Fibroblast of the conjunctiva (primary cell): Measurements from ENCODE around the gene CYP2F1.
A peak's percentile ranks its signal among the peaks of the same experiment; 100 is the strongest.
"Not testable (repeated sequence)": the region's sequence is repeated elsewhere in the genome, so short reads cannot be mapped to it uniquely, and the experiment has no call there.

Source experiments
- DNase-seq: peaks from one replicate; pipeline ENCODE4 v3.0.0-alpha.2; 2010; ENCODE audit warnings: low read depth

Gene CYP2F1, protein sequence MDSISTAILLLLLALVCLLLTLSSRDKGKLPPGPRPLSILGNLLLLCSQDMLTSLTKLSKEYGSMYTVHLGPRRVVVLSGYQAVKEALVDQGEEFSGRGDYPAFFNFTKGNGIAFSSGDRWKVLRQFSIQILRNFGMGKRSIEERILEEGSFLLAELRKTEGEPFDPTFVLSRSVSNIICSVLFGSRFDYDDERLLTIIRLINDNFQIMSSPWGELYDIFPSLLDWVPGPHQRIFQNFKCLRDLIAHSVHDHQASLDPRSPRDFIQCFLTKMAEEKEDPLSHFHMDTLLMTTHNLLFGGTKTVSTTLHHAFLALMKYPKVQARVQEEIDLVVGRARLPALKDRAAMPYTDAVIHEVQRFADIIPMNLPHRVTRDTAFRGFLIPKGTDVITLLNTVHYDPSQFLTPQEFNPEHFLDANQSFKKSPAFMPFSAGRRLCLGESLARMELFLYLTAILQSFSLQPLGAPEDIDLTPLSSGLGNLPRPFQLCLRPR

DNA sequence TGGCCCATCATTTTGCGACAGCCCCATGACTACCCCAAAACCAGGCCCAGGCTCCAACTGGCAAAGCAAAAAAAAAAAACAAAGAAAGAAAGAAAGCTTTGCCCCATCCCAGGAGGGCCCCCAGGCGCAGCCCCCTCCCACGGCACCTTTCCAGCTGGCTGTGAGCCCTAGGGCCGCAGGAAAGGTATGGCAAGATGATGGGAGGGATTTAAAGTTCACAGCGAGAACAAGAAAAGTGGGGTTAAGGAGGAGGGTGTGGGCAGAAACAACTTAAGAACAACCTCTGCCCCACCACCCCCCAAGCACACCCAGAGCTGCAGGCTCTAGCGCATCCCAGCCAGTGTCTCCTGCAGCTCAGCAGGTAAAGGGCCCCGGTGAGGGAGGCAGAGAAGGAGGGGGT, at the start of gene CYP2F1:
Gene CYP2F1 (plus strand): TSS at position 301 of the 400 bp plus-strand sequence. CDS start 1,757 bp downstream, outside the sequence.
- no peak for DNase-seq

GRCh38 chr19:41064974-41065569, 49.2 kb upstream of the CYP2F1 start:
- peak; percentile 16 for DNase-seq

GRCh38 chr19:41076286-41076685, 37.9 kb upstream of the CYP2F1 start:
- DNase-seq: no peak

DNA sequence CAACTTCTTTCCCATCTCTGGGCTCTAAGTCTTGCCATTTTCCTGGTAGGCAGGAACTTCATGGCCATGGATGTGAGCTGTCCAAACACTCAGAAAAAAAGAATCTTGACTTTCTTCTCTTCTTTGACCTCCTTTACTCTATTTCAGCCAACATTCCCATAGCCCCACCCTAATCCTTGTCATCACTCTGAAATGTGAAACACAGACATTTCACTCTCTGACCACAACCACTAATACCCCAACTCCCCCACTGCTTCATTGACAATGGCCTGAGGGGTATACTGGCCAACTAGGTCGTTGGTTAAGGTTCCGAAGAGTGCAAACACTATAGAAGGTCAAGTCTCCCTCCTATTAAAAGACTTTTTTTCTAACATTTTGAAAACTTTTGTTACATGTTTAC, 30.7 kb upstream of the CYP2F1 start:
- DNase-seq: no peak

GRCh38 chr19:41085748-41086415, 28.4 kb upstream of the CYP2F1 start:
- no peak for DNase-seq

GRCh38 chr19:41088151-41088550, 26.1 kb upstream of the CYP2F1 start, which contains the start of gene CYP2A13:
Gene CYP2A13 (plus strand): TSS chr19:41088451. CDS start chr19:41088472, 21 bp downstream.
- DNase-seq: no peak

DNA sequence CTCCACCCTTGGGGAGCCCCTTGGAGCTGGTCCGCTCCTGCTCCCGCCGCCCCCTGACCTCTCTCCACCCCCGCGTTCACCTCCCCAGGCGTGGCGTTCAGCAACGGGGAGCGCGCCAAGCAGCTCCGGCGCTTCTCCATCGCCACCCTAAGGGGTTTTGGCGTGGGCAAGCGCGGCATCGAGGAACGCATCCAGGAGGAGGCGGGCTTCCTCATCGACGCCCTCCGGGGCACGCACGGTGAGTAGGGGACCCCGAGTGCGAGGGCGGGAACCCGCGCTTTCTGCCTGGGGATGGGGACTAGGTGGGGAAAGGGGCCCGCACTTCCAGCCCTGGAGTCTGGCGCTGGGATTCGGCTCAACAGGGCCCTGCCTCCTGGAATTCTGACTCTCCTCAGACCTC, 24.3 kb upstream of the CYP2F1 start:
- no peak for DNase-seq

GRCh38 chr19:41095703-41096102, 18.5 kb upstream of the CYP2F1 start:
- no peak for DNase-seq

DNA sequence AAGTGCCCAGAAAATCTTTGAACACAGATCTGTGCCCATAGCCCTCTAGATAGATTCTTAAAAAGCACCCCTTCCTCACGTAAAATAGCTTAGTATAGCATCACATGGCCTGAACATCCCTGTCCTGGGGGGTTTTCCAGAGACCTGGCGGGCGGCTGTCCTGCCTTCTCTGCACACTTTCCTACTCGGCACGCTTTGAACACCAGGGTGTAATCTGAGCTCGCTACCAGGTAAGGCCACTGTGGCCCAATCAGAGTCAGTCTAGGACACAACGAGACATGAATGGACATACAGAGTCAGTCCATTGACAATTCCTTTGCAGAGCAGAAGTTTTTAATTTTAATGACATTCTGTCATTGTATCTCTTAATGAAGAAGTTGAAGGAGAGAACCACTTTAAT, 17.9 kb upstream of the CYP2F1 start:
- no peak for DNase-seq

- DNase-seq: no peak
These were observed 16.9 kb upstream of the CYP2F1 start for GRCh38 chr19:41097302-41097701.

DNA sequence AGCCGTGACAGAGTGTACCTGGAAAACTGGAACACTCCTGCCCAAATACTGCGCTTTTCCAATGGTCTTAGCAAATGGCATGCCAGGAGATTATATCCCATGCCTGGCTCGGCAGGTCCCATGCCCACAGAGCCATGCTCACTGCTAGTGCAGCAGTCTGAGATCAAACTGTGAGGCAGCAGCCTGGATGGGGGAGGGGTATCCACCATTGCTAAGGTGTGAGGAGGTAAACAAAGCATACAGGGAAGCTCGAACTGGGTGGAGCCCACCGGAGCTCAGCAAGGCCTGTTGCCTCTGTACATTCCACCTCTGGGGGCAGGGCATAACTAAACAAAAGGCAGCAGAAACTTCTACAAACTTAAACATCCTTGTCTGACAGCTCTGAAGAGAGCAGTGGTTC, 15.5 kb upstream of the CYP2F1 start:
- no peak for DNase-seq

DNA sequence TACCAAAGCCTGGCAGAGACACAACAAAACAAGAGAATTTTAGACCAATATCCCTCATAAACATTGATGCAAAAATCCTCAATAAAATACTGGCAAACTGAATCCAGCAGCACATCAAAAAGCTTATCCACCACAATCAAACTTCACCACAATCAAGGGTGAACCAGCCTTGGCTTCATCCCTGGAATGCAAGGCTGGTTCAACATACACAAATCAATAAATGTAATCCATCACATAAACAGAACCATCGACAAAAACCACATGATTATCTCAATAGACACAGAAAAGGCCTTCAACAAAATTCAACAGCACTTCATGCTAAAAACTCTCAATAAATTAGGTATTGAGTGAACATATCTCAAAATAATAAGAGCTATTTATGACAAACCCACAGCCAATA, 12.0 kb upstream of the CYP2F1 start:
- DNase-seq: not testable (repeated sequence)

DNA sequence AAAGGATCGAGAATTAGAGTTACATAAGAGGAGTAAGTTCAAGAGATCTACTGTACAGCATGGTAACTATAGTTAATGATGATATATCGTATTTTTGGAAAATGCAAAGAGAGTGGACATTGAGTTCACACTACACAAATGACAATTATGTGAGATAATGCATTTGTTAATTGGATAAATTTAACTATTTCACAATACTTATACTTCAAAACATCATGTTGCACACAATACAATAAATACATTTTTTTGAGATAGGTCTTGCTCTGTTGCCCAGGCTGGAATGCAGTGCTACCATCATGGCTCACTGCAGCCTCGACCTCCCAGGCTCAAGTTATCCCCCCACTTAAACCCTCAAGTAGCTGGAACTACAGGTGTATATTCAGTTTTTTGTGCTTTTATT, 8.1 kb upstream of the CYP2F1 start:
- DNase-seq: no peak

DNA sequence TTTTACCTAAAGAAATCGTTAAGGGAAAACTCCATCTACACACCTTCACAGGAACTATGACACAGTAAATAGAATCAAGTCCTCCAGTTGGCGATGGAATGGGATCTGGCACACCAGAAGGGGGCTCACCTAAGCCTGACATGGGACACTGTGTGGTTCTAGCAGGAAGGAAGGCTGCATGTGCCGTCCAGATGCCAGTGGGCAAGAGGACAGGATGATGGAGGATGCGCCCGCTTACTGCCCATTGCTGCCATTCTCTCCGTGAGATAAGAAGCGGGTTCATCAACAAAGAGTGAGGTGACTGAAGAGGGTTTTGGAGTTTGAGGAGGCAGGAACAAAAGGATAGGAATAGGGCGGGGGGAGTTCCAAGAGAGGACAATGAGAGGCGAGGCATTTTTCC, 2.9 kb upstream of the CYP2F1 start:
- DNase-seq: no peak

GRCh38 chr19:41111750-41112295, 2.4 kb upstream of the CYP2F1 start:
- no peak for DNase-seq

DNA sequence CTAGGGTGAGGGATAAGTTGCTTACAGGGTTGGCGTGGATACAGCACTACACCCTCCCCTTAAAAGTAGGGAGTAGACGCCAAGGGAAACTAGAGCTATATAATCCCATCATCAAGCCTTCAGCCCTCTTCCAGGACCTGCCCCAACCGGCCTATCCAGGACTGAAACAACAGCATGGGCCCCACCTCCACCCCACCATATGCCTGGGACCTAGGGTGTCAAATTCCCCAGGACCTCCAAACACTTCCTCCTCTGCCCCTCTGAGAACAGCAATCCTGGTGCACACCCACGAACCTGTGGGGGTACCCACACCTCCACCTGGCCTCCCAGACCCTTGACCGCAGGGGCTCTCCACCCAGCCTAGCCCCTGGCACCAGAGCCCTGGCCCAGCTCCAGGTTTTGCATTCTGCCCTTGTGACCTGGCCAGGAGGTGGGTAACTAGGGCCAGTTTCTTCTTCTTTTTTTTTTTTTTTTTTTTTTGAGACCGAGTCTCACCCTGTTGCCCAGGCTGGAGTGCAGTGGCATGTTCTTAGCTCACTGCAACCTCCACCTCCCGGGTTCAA, 1.4 kb upstream of the CYP2F1 start:
- DNase-seq: no peak

- DNase-seq: no peak
These were observed 2.0 kb downstream of the CYP2F1 start for GRCh38 chr19:41116261-41116660.

DNA sequence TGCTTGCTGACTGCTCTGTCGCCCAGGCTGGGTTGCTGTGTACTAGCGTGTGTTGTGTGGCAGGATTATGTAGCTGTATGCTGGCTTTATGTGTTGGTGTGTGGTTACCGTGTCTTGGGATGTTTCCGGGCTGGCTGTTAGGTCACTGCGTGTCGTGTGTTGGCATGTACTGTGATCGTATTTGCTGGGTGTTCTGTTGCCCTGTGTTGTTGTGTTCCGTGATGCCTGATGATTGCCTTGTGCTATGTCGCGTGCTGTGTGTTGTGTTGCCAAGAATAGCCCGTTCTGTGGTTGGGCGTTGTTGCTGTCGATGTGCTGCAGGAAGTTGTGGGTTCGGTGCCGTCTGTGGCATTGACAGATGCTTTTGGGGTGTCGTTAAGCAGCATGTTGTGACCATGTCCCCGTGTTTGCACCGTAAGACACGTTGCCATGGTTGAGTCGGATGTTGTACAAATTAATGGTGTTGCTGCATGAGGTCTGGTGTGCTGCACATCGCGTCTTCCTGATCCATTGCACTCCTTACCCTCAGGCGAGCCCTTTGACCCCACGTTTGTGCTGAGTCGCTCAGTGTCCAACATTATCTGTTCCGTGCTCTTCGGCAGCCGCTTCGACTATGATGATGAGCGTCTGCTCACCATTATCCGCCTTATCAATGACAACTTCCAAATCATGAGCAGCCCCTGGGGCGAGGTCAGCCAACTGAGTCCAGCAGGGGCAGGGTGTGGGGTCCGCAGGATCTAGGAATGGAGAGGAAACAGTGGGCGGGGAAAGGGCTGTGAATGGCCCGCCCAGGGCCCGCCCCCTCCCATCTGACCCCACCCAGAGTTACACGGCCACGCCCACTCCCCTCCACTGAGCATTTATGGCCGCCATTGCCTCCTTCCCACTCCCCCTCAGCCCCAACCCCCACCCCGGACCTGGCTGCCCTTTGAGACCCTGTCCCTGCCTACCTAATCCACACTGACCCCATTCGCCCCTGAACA, 7.0 kb downstream of the CYP2F1 start:
- DNase-seq: not testable (repeated sequence)

DNA sequence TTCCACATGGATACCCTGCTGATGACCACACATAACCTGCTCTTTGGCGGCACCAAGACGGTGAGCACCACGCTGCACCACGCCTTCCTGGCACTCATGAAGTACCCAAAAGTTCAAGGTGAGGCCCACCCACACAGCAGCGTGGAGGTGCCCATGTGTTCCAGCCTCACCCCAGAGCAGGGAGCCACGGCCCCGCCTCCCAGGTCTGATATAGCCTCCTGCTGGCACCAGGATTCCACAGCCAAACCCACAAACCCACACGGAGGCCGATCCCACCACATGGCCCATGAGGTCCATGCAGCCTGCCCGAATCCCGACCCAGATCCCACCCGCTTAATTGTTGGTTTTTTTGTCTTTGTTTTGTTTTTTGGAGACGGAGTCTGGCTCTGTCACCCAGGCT, 8.6 kb downstream of the CYP2F1 start:
- DNase-seq: not testable (repeated sequence)

- no peak for DNase-seq
These were observed 9.6 kb downstream of the CYP2F1 start for GRCh38 chr19:41123716-41124294.
